ENCODE data around the gene VWA8.

VWA8 gene

GRCh38 chr13:41713405-41713804, 247.5 kb downstream of the VWA8 start:
- TF ChIP-seq CTCF (conservative IDR thresholded peaks at IDR 0.05; ENCODE audit: low read depth, low read length), result no peak
- H3K4me3 ChIP-seq (ENCODE audit: low read depth, low read length), result no peak overlapping the region
- no peak for DNase-seq (ENCODE audit: low read depth)

DNA sequence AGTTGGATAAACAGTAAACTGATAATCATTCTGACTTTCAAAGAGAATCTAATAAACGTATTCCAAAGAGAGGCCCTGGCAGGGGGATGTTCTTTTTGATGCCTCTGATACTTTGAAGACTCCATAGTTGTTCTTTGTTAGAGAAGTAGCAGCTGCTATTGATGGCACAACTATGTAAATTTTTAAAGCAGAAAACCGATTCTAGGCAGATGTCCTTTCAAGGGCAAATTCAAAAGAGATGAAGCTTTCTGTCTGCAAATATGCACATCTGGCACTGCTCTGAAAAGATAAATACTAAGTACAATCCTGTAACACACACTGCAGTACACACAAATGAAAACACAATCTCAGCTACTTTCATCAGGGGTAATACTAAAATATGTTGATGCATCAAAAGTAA, 250.1 kb downstream of the VWA8 start:
- no peak for TF ChIP-seq CTCF (conservative IDR thresholded peaks at IDR 0.05; ENCODE audit: low read depth, low read length)
- DNase-seq (ENCODE audit: low read depth), result no peak
- no peak overlapping the region for H3K4me3 ChIP-seq (ENCODE audit: low read depth, low read length)

DNA sequence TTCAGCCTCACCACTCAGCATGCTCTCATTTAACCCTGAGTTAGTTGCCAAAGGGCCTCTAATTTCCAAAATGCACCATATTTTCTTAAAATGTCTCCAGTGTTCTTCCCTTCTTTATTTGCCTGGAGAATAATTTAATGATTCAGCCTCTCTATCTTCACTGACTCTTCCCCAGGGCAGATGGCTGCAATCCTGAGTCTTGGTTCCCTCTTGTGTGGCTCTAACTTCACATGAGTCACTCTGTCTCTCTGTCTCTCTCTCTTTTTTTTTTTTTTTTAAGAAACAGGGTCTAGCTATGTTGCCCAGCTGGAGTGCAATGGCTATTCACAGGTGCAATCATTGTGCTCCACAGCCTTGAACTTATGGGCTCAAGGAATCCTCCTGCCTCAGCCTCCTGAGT, 251.4 kb downstream of the VWA8 start:
- no peak overlapping the region for H3K4me3 ChIP-seq (ENCODE audit: low read depth, low read length)
- DNase-seq (ENCODE audit: low read depth), result no peak
- TF ChIP-seq CTCF (conservative IDR thresholded peaks at IDR 0.05; ENCODE audit: low read depth, low read length), result no peak

DNA sequence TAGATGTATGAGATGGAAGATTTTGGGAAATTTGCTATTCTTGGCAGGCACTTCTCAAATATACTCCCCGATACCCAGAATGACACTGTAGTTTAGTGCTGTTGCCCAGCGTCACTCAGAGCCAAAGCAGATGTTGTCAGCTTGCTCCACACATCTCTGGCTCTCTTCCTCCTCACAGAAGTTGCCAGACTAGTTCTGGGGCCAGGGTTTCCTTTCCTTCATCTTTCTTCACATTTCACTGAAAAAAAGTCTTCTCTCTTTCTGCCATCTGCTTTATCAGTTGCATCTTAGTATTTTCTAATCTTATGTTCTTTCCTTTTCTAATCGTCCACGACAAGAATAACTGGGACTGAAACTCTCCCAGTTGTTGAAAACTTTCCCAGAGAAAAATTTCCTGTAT, 252.2 kb downstream of the VWA8 start:
- DNase-seq (ENCODE audit: low read depth), result no peak
- no peak for TF ChIP-seq CTCF (conservative IDR thresholded peaks at IDR 0.05; ENCODE audit: low read depth, low read length)
- H3K4me3 ChIP-seq (ENCODE audit: low read depth, low read length), result no peak overlapping the region

DNA sequence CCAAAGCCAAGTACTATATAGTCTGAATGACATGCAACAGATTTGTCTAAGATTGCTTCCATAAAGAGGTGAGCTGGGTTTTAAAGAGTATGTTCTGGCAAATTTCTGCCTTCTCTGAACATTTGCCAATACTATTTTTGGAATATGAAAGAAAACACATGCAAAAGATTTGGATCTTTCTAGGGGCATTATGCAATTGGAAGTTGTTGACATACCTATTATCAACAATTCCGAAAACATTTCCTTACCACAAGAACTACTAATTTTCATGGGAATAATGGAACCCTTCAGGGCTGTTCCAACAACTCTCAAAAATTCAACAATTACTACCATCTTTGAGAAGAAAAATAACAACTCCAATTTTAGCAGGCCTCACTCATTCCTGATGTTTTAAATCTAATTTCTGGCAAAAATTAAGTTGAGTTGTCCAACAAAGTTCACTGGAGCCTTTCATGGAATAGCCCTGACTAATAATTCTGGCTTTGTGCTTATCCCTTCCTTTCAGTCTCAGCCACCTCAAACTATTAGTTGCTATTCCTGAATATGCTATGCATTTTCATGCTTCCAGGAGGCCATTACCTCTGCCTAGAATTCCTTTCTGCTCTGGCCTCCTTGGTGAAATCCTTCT, 253.6 kb downstream of the VWA8 start:
- peak; percentile 26 for DNase-seq (ENCODE audit: low read depth)

DNA sequence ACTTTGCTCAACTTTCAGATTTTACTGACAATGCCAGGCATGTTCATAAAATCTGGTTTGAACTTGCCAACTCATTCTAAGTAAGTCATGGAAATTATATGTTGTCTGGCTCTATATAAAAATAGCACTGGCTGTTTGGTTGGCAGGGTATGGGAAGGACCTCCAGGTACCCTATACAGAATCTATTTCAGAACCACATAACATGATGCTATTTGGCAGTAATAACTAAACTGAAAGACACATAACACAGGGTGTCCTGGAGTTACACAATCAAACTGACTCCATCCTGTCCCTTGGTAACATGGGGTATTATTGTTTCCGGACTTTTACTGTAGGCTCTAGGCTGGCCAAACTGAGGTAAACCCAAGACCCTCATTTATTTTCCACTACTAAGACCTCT, 254.8 kb downstream of the VWA8 start:
- no peak overlapping the region for H3K4me3 ChIP-seq (ENCODE audit: low read depth, low read length)
- no peak for DNase-seq (ENCODE audit: low read depth)
- TF ChIP-seq CTCF (conservative IDR thresholded peaks at IDR 0.05; ENCODE audit: low read depth, low read length), result no peak

More for the DNA sequence above, 253.6 kb downstream of the VWA8 start:
- H3K4me3 ChIP-seq (ENCODE audit: low read depth, low read length), result no peak overlapping the region
- no peak for TF ChIP-seq CTCF (conservative IDR thresholded peaks at IDR 0.05; ENCODE audit: low read depth, low read length)

GRCh38 chr13:41702540-41702939, 258.4 kb downstream of the VWA8 start:
- TF ChIP-seq CTCF (conservative IDR thresholded peaks at IDR 0.05; ENCODE audit: low read depth, low read length), result no peak
- no peak overlapping the region for H3K4me3 ChIP-seq (ENCODE audit: low read depth, low read length)
- DNase-seq (ENCODE audit: low read depth), result no peak

Measured in choroid plexus epithelial cell (primary cell).